ENCODE results near the gene BEST4.
"Not testable (repeated sequence)": the region's sequence is repeated elsewhere in the genome, so short reads cannot be mapped to it uniquely, and the experiment has no call there.

The BEST4 gene

GRCh38 chr1:44777547-44777946, 10.4 kb downstream of the BEST4 start:
- peaks cover 38% of the 10 kb centered on the region for H3K36me3 Mint-ChIP-seq
- H3K27me3 Mint-ChIP-seq, result no peaks in the 10 kb centered on the region
- no peaks in the 10 kb centered on the region for H3K9me3 Mint-ChIP-seq
- peak overlapping the region; percentile 95 for H3K27ac Mint-ChIP-seq
- H3K4me1 Mint-ChIP-seq, result peaks cover 44% of the 10 kb centered on the region
- peak overlapping the region; percentile 97 for H3K4me3 Mint-ChIP-seq

- Mint-ChIP-seq H3K36me3 (peaks cover 38% of the 10 kb centered on the region), H3K9me3 (no peaks in the 10 kb centered on the region), H3K4me3 (peak overlapping the region; percentile 97), H3K4me1 (peaks cover 44% of the 10 kb centered on the region), H3K27ac (peak overlapping the region; percentile 99), H3K27me3 (no peaks in the 10 kb centered on the region)
Observed at GRCh38 chr1:44776730-44777068, 11.3 kb downstream of the BEST4 start.

GRCh38 chr1:44775930-44776729, 11.8 kb downstream of the BEST4 start:
- Mint-ChIP-seq H3K9me3 (no peaks in the 10 kb centered on the region), H3K27ac (peak overlapping the region; percentile 99), H3K4me1 (peaks cover 38% of the 10 kb centered on the region), H3K27me3 (no peaks in the 10 kb centered on the region), H3K36me3 (peaks cover 35% of the 10 kb centered on the region), H3K4me3 (peak overlapping the region; percentile 97)

GRCh38 chr1:44775078-44775929, 12.7 kb downstream of the BEST4 start, which contains the start of gene RPS8:
TSS of gene RPS8 (plus strand) at chr1:44775540. CDS start at chr1:44775597, 57 bp downstream.
- Mint-ChIP-seq H3K27me3 (no peaks in the 10 kb centered on the region), H3K9me3 (no peaks in the 10 kb centered on the region), H3K4me3 (peak within 1 kb of the TSS; percentile 97), H3K36me3 (peaks cover 30% of the 10 kb centered on the region), H3K4me1 (peaks cover 34% of the 10 kb centered on the region), H3K27ac (peak within 1 kb of the TSS; percentile 99)

GRCh38 chr1:44766421-44766820, 21.5 kb downstream of the BEST4 start:
- H3K36me3 Mint-ChIP-seq, H3K27me3 Mint-ChIP-seq, H3K4me1 Mint-ChIP-seq, H3K27ac Mint-ChIP-seq, H3K9me3 Mint-ChIP-seq, H3K4me3 Mint-ChIP-seq: not testable (repeated sequence)

GRCh38 chr1:44760876-44761275, 27.1 kb downstream of the BEST4 start:
- H3K9me3 Mint-ChIP-seq, result no peaks in the 10 kb centered on the region
- no peaks in the 10 kb centered on the region for H3K36me3 Mint-ChIP-seq

GRCh38 chr1:44759077-44759476, 28.9 kb downstream of the BEST4 start:
- Mint-ChIP-seq H3K27ac (no peak overlapping the region), H3K4me1 (peaks cover 4% of the 10 kb centered on the region), H3K9me3 (no peaks in the 10 kb centered on the region), H3K36me3 (no peaks in the 10 kb centered on the region), H3K27me3 (no peaks in the 10 kb centered on the region), H3K4me3 (no peak overlapping the region)

More at GRCh38 chr1:44760876-44761275, 27.1 kb downstream of the BEST4 start:
- Mint-ChIP-seq H3K4me1 (peaks cover 4% of the 10 kb centered on the region), H3K27ac (no peak overlapping the region), H3K27me3 (no peaks in the 10 kb centered on the region), H3K4me3 (no peak overlapping the region)

- Mint-ChIP-seq H3K4me3 (no peak overlapping the region), H3K27me3 (no peaks in the 10 kb centered on the region), H3K9me3 (no peaks in the 10 kb centered on the region), H3K36me3 (no peaks in the 10 kb centered on the region), H3K27ac (no peak overlapping the region), H3K4me1 (peaks cover 9% of the 10 kb centered on the region)
Observed at GRCh38 chr1:44757420-44757819, 30.6 kb downstream of the BEST4 start.

GRCh38 chr1:44747878-44748277, 40.1 kb downstream of the BEST4 start:
- Mint-ChIP-seq H3K27me3 (no peaks in the 10 kb centered on the region), H3K36me3 (no peaks in the 10 kb centered on the region), H3K4me1 (peaks cover 3% of the 10 kb centered on the region), H3K27ac (no peak overlapping the region), H3K9me3 (no peaks in the 10 kb centered on the region), H3K4me3 (no peak overlapping the region)

GRCh38 chr1:44743211-44743610, 44.8 kb downstream of the BEST4 start:
- no peaks in the 10 kb centered on the region for H3K9me3 Mint-ChIP-seq
- H3K4me1 Mint-ChIP-seq, result peaks cover 21% of the 10 kb centered on the region
- H3K27ac Mint-ChIP-seq, result no peak overlapping the region
- H3K27me3 Mint-ChIP-seq, result no peaks in the 10 kb centered on the region
- no peak overlapping the region for H3K4me3 Mint-ChIP-seq
- no peaks in the 10 kb centered on the region for H3K36me3 Mint-ChIP-seq

- Mint-ChIP-seq H3K9me3 (no peaks in the 10 kb centered on the region), H3K27ac (peak overlapping the region; percentile 65), H3K36me3 (no peaks in the 10 kb centered on the region), H3K27me3 (no peaks in the 10 kb centered on the region), H3K4me3 (peak overlapping the region; percentile 94), H3K4me1 (peaks cover 18% of the 10 kb centered on the region)
Observed at GRCh38 chr1:44740179-44740617, 47.8 kb downstream of the BEST4 start.

GRCh38 chr1:44739307-44740178, 48.4 kb downstream of the BEST4 start, which contains the start of gene KIF2C:
TSS of gene KIF2C (plus strand) at chr1:44739837. CDS start at chr1:44739933, 96 bp downstream.
- Mint-ChIP-seq H3K9me3 (no peaks in the 10 kb centered on the region), H3K4me1 (peaks cover 18% of the 10 kb centered on the region), H3K27ac (peak within 1 kb of the TSS; percentile 92), H3K4me3 (peak within 1 kb of the TSS; percentile 94), H3K27me3 (no peaks in the 10 kb centered on the region), H3K36me3 (no peaks in the 10 kb centered on the region)

- not testable (repeated sequence) for H3K36me3 Mint-ChIP-seq
Observed at GRCh38 chr1:44738953-44739306, 49.0 kb downstream of the BEST4 start.

GRCh38 chr1:44735992-44736391, 52.0 kb downstream of the BEST4 start:
- Mint-ChIP-seq H3K4me1 (peaks cover 27% of the 10 kb centered on the region), H3K36me3 (no peaks in the 10 kb centered on the region), H3K27ac (no peak overlapping the region), H3K27me3 (no peaks in the 10 kb centered on the region), H3K4me3 (no peak overlapping the region), H3K9me3 (no peaks in the 10 kb centered on the region)

More at GRCh38 chr1:44738953-44739306, 49.0 kb downstream of the BEST4 start:
- not testable (repeated sequence) for H3K9me3 Mint-ChIP-seq, H3K27me3 Mint-ChIP-seq
- Mint-ChIP-seq H3K4me3 (peak overlapping the region; percentile 94), H3K4me1 (peaks cover 18% of the 10 kb centered on the region), H3K27ac (peak overlapping the region; percentile 92)

GRCh38 chr1:44733784-44734183, 54.2 kb downstream of the BEST4 start:
- H3K4me3 Mint-ChIP-seq, result no peak overlapping the region
- H3K27me3 Mint-ChIP-seq, result no peaks in the 10 kb centered on the region
- H3K27ac Mint-ChIP-seq, result peak overlapping the region; percentile 52

More at GRCh38 chr1:44733784-44734183, 54.2 kb downstream of the BEST4 start:
- no peaks in the 10 kb centered on the region for H3K9me3 Mint-ChIP-seq
- H3K36me3 Mint-ChIP-seq, result no peaks in the 10 kb centered on the region
- H3K4me1 Mint-ChIP-seq, result peaks cover 19% of the 10 kb centered on the region

Data from activated naive CD4-positive, alpha-beta T cell treated with anti-CD3 and anti-CD28 coated beads, Interleukin-2, amount 50 U/mL, for 24 hours (primary cell).